HG02763 (cell line): ENCODE results near the gene PXDC1.
"Not testable (repeated sequence)": the region's sequence is repeated elsewhere in the genome, so short reads cannot be mapped to it uniquely, and the experiment has no call there.

Source experiments
- ATAC-seq: cut with Tn5 transposase; IDR thresholded peaks from one replicate; pipeline ENCODE4 v1.9.1; 2021; ENCODE audit warnings: mild to moderate bottlenecking, moderate library complexity; ENCODE audit not compliant: unreplicated experiment

PXDC1 gene

GRCh38 chr6:3735029-3735605 lies 16.4 kb downstream of the PXDC1 start:
- no peak for ATAC-seq

GRCh38 chr6:3734023-3734422 lies 17.5 kb downstream of the PXDC1 start:
- ATAC-seq: no peak

- ATAC-seq: no peak
Measured at GRCh38 chr6:3733321-3733925, 18.1 kb downstream of the PXDC1 start.

- no peak for ATAC-seq
Measured at GRCh38 chr6:3732345-3733141, 19.0 kb downstream of the PXDC1 start.

GRCh38 chr6:3731700-3732099 lies 19.8 kb downstream of the PXDC1 start:
- ATAC-seq: no peak

GRCh38 chr6:3729603-3730344 lies 21.7 kb downstream of the PXDC1 start:
- no peak for ATAC-seq

- no peak for ATAC-seq
Measured at GRCh38 chr6:3727593-3728108, 23.9 kb downstream of the PXDC1 start.

- no peak for ATAC-seq
Measured at GRCh38 chr6:3727036-3727435, 24.5 kb downstream of the PXDC1 start.

- no peak for ATAC-seq
Measured at GRCh38 chr6:3726421-3726820, 25.1 kb downstream of the PXDC1 start.

- no peak for ATAC-seq
Measured at GRCh38 chr6:3725145-3726047, 26.1 kb downstream of the PXDC1 start.

- ATAC-seq: no peak
Measured at GRCh38 chr6:3724451-3725144, 26.9 kb downstream of the PXDC1 start.

- no peak for ATAC-seq
Measured at GRCh38 chr6:3723966-3724365, 27.5 kb downstream of the PXDC1 start.

- no peak for ATAC-seq
Measured at GRCh38 chr6:3723251-3723650, 28.3 kb downstream of the PXDC1 start.

- no peak for ATAC-seq
Measured at GRCh38 chr6:3722785-3723184, 28.7 kb downstream of the PXDC1 start.

- no peak for ATAC-seq
Measured at GRCh38 chr6:3721810-3722621, 29.5 kb downstream of the PXDC1 start.

GRCh38 chr6:3720770-3721169 lies 30.7 kb downstream of the PXDC1 start:
- ATAC-seq: not testable (repeated sequence)

GRCh38 chr6:3719462-3720308 lies 31.8 kb downstream of the PXDC1 start:
- ATAC-seq: no peak

GRCh38 chr6:3718407-3718806 lies 33.1 kb downstream of the PXDC1 start:
- no peak for ATAC-seq
